Osteocyte (in vitro differentiated cells): ENCODE data around the gene APOOL. TPM values are rescaled to one million over a fixed set of nuclear protein-coding genes. Genes with fewer than 3 reads are reported as not detected.

Source experiments
- DNase-seq: peaks from one replicate; pipeline ENCODE4 v3.0.0; 2021; ENCODE audit warnings: mixed read lengths; ENCODE audit not compliant: unreplicated experiment; ENCODE audit errors: extremely low spot score
- H3K27ac Mint-ChIP-seq: one replicate; pipeline ENCODE4 v1.8.0; 2021; ENCODE audit warnings: mild to moderate bottlenecking, mixed read lengths; ENCODE audit not compliant: unreplicated experiment
- H3K27me3 Mint-ChIP-seq: one replicate; pipeline ENCODE4 v1.8.0; 2021; ENCODE audit warnings: mixed read lengths; ENCODE audit not compliant: unreplicated experiment
- H3K36me3 Mint-ChIP-seq: one replicate; pipeline ENCODE4 v1.8.0; 2021; ENCODE audit warnings: mixed read lengths; ENCODE audit not compliant: unreplicated experiment
- H3K4me1 Mint-ChIP-seq: one replicate; pipeline ENCODE4 v1.8.0; 2021; ENCODE audit warnings: mixed read lengths; ENCODE audit not compliant: unreplicated experiment
- H3K4me3 Mint-ChIP-seq: one replicate; pipeline ENCODE4 v1.8.0; 2021; ENCODE audit warnings: mild to moderate bottlenecking, moderate library complexity, mixed read lengths; ENCODE audit not compliant: unreplicated experiment
- H3K9me3 Mint-ChIP-seq: one replicate; pipeline ENCODE4 v1.8.0; 2021; ENCODE audit warnings: mixed read lengths; ENCODE audit not compliant: unreplicated experiment
- total RNA-seq: library from RNA; stranded (reverse); gene quantifications from 2 replicates; pipeline ENCODE4 v1.2.1, GENCODE V29; 2021
- TF ChIP-seq, protein P1 (sequence below): fragments of 200-600 bp; sonication (generic); IDR thresholded peaks from 2 replicates; pipeline ENCODE4 v1.5.0; 2021; ENCODE audit warnings: antibody characterized with exemption, mild to moderate bottlenecking, moderate library complexity

APOOL gene
- total RNA-seq, 1 donor from 2014 or later: 19.7 TPM

DNA sequence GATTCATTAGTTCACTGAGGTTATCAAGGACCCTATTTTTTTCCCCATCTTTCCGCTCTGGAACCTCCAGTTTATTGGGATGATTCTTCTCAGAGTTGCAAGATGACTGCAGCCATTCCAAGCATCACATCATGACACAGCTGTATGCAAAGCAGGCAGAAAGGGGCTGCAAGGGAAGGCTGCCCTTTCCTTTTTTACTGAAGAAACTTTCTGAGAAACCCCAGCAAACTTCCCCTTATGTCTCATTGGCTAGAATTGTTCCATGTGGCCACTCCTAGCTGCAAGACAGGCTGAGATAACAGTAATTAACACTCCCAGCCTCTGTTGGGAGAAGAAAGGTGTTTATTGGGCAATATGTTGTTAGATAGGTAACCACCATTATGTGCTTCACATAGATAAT, 137.3 kb downstream of the APOOL start:
- Mint-ChIP-seq H3K27ac (no peak overlapping the region), H3K27me3 (no peaks in the 10 kb centered on the region), H3K36me3 (no peaks in the 10 kb centered on the region), H3K4me3 (no peak overlapping the region), H3K4me1 (no peaks in the 10 kb centered on the region), H3K9me3 (peaks cover 5% of the 10 kb centered on the region)
- TF ChIP-seq, protein P1, sequence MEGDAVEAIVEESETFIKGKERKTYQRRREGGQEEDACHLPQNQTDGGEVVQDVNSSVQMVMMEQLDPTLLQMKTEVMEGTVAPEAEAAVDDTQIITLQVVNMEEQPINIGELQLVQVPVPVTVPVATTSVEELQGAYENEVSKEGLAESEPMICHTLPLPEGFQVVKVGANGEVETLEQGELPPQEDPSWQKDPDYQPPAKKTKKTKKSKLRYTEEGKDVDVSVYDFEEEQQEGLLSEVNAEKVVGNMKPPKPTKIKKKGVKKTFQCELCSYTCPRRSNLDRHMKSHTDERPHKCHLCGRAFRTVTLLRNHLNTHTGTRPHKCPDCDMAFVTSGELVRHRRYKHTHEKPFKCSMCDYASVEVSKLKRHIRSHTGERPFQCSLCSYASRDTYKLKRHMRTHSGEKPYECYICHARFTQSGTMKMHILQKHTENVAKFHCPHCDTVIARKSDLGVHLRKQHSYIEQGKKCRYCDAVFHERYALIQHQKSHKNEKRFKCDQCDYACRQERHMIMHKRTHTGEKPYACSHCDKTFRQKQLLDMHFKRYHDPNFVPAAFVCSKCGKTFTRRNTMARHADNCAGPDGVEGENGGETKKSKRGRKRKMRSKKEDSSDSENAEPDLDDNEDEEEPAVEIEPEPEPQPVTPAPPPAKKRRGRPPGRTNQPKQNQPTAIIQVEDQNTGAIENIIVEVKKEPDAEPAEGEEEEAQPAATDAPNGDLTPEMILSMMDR: no peak
- no peak for DNase-seq

Other genes with a start within 250 kb of the APOOL start
- gene SATL1, start 239.9 kb downstream of the APOOL start, total RNA-seq: not detected in 2 replicates
- gene ZNF711, start 240.1 kb downstream of the APOOL start, total RNA-seq: 8.8 and 8.9 TPM in 2 replicates